ENCODE results near the gene LRRC74A. TPM values are rescaled to one million over a fixed set of nuclear protein-coding genes. Genes with fewer than 3 reads are reported as not detected.
A peak's percentile ranks its signal among the peaks of the same experiment; 100 is the strongest.

The LRRC74A gene
- total RNA-seq, 2 donors from 2014 or later, result not detected

- H3K9ac ChIP-seq (ENCODE audit: extremely low read depth, low read length, poor library complexity, severe bottlenecking), result no peak overlapping the region
- WGBS, 2 experiments (ENCODE audit: insufficient coverage in 1 of 2, insufficient read length in 1 of 2), result 87% methylated on average over 1 of the region's 2 CpGs; no CpG with 5 or more reads in 1 of the 2 experiments
- Mint-ChIP-seq H3K9me3 (peaks cover 8% of the 10 kb centered on the region), H3K36me3 (ENCODE audit: low read depth) (no peaks in the 10 kb centered on the region), H3K27ac (no peak overlapping the region), H3K27me3 (ENCODE audit: insufficient read depth) (peaks cover 8% of the 10 kb centered on the region), H3K4me3 (no peak overlapping the region), H3K4me1 (no peaks in the 10 kb centered on the region)
- DNase-seq, result no peak
- H3K4me1 ChIP-seq (ENCODE audit: control insufficient read depth, insufficient read depth, low read length), result no peaks in the 10 kb centered on the region
- no peaks in the 10 kb centered on the region for H3K36me3 ChIP-seq (ENCODE audit: control insufficient read depth, insufficient read depth, low read length)
- peaks cover 16% of the 10 kb centered on the region for H3K27me3 ChIP-seq (ENCODE audit: control insufficient read depth, insufficient read depth, low read length, poor library complexity, severe bottlenecking)
- no peak overlapping the region for H3K27ac ChIP-seq (ENCODE audit: low read depth, low read length)
- no peak overlapping the region for H3K4me3 ChIP-seq (ENCODE audit: low read length)
- peaks cover 5% of the 10 kb centered on the region for H3K9me3 ChIP-seq (ENCODE audit: control insufficient read depth, low read length)
- TF ChIP-seq CTCF (conservative IDR thresholded peaks at IDR 0.05), result no peak
Observed at GRCh38 chr14:76820700-76821099, 5.5 kb upstream of the LRRC74A start.

GRCh38 chr14:76827696-76828296 lies 1.6 kb downstream of the LRRC74A start:
- H3K36me3 ChIP-seq (ENCODE audit: control insufficient read depth, insufficient read depth, low read length), result no peaks in the 10 kb centered on the region
- no peak overlapping the region for H3K9ac ChIP-seq (ENCODE audit: extremely low read depth, low read length, poor library complexity, severe bottlenecking)
- H3K4me1 ChIP-seq (ENCODE audit: control insufficient read depth, insufficient read depth, low read length), result peaks cover 19% of the 10 kb centered on the region
- H3K4me3 Mint-ChIP-seq, result no peak overlapping the region
- H3K27me3 Mint-ChIP-seq (ENCODE audit: insufficient read depth), result peaks cover 5% of the 10 kb centered on the region
- no peaks in the 10 kb centered on the region for H3K27me3 ChIP-seq (ENCODE audit: control insufficient read depth, insufficient read depth, low read length, poor library complexity, severe bottlenecking)
- peak overlapping the region; percentile 16 for H3K27ac ChIP-seq (ENCODE audit: low read depth, low read length)
- no peak for DNase-seq
- no peak for TF ChIP-seq CTCF (conservative IDR thresholded peaks at IDR 0.05)
- H3K9me3 ChIP-seq (ENCODE audit: control insufficient read depth, low read length), result no peaks in the 10 kb centered on the region
- H3K36me3 Mint-ChIP-seq (ENCODE audit: low read depth), result no peaks in the 10 kb centered on the region
- WGBS, 2 experiments (ENCODE audit: insufficient coverage in 1 of 2, insufficient read length in 1 of 2), result 91 to 93% methylated on average over 5 to 9 of the region's 9 CpGs
- H3K9me3 Mint-ChIP-seq, result peaks cover 2% of the 10 kb centered on the region
- peaks cover 24% of the 10 kb centered on the region for H3K4me1 Mint-ChIP-seq
- no peak overlapping the region for H3K27ac Mint-ChIP-seq
- no peak overlapping the region for H3K4me3 ChIP-seq (ENCODE audit: low read length)

- TF ChIP-seq CTCF (conservative IDR thresholded peaks at IDR 0.05), result no peak
- H3K4me3 Mint-ChIP-seq, result no peak overlapping the region
- WGBS, 2 experiments (ENCODE audit: insufficient coverage in 1 of 2, insufficient read length in 1 of 2), result 76 to 85% methylated on average over 17 of the region's 17 CpGs
Observed at GRCh38 chr14:76828339-76829012, 2.3 kb downstream of the LRRC74A start.

More at GRCh38 chr14:76828339-76829012, 2.3 kb downstream of the LRRC74A start:
- peak; percentile 55 for DNase-seq
- Mint-ChIP-seq H3K27ac (peak overlapping the region; percentile 79), H3K9me3 (peaks cover 2% of the 10 kb centered on the region), H3K36me3 (ENCODE audit: low read depth) (no peaks in the 10 kb centered on the region), H3K4me1 (peaks cover 24% of the 10 kb centered on the region), H3K27me3 (ENCODE audit: insufficient read depth) (peaks cover 5% of the 10 kb centered on the region)
- Histone ChIP-seq H3K4me3 (ENCODE audit: low read length) (no peak overlapping the region), H3K4me1 (ENCODE audit: control insufficient read depth, insufficient read depth, low read length) (peaks cover 19% of the 10 kb centered on the region), H3K36me3 (ENCODE audit: control insufficient read depth, insufficient read depth, low read length) (no peaks in the 10 kb centered on the region), H3K9me3 (ENCODE audit: control insufficient read depth, low read length) (no peaks in the 10 kb centered on the region), H3K9ac (ENCODE audit: extremely low read depth, low read length, poor library complexity, severe bottlenecking) (no peak overlapping the region), H3K27ac (ENCODE audit: low read depth, low read length) (peak overlapping the region; percentile 16), H3K27me3 (ENCODE audit: control insufficient read depth, insufficient read depth, low read length, poor library complexity, severe bottlenecking) (no peaks in the 10 kb centered on the region)

Measured in endodermal cell (in vitro differentiated cells).